Measurements from ENCODE around the gene APP.

The APP gene

DNA sequence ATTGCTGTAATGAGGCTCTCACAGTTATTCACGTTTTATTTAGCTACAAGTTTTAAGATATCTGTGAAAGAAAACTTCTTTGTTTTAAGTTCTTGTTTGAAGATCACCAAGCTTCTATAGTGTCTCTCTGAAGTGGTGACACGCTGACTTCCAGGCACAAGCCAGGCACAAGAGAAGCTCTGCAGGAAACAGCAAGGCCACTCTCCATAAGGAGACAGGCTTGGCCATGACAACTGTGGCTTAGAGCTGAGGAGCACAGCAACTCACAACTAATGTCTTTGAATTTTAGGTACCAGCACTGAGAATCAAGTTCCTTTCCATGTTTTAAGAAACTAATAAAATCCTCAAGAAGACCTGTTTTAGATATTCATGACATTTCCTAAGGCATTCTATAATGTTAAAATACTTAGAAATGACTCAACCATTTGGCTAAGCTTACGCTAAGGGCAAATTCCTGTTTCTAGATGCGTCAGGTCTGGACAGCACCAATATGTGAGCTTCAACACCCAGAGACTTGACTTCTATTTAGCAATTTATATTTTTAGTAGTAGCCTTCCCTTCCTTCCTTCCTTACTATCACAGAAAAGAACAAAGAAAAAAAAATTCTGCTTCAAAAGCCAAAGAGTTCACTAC is 40.2 kb downstream of the APP start:
- intact Hi-C loops (cut with micrococcal nuclease) = no loop called here
- H3K27me3 Mint-ChIP-seq = no peaks in the 10 kb centered on the region
- H3K36me3 Mint-ChIP-seq (ENCODE audit: low read depth) = no peaks in the 10 kb centered on the region
- no peak overlapping the region for H3K27ac Mint-ChIP-seq
- no peak overlapping the region for H3K4me3 Mint-ChIP-seq
- H3K9me3 Mint-ChIP-seq = no peaks in the 10 kb centered on the region
- H3K4me1 Mint-ChIP-seq (ENCODE audit: low read depth) = no peaks in the 10 kb centered on the region

- Mint-ChIP-seq H3K9me3 (no peaks in the 10 kb centered on the region), H3K4me3 (no peak overlapping the region), H3K36me3 (ENCODE audit: low read depth) (no peaks in the 10 kb centered on the region), H3K4me1 (ENCODE audit: low read depth) (peaks cover 4% of the 10 kb centered on the region), H3K27me3 (no peaks in the 10 kb centered on the region), H3K27ac (no peak overlapping the region)
- intact Hi-C loops (cut with micrococcal nuclease) = no loop called here
Observed at GRCh38 chr21:26127918-26128317, 42.7 kb downstream of the APP start.

DNA sequence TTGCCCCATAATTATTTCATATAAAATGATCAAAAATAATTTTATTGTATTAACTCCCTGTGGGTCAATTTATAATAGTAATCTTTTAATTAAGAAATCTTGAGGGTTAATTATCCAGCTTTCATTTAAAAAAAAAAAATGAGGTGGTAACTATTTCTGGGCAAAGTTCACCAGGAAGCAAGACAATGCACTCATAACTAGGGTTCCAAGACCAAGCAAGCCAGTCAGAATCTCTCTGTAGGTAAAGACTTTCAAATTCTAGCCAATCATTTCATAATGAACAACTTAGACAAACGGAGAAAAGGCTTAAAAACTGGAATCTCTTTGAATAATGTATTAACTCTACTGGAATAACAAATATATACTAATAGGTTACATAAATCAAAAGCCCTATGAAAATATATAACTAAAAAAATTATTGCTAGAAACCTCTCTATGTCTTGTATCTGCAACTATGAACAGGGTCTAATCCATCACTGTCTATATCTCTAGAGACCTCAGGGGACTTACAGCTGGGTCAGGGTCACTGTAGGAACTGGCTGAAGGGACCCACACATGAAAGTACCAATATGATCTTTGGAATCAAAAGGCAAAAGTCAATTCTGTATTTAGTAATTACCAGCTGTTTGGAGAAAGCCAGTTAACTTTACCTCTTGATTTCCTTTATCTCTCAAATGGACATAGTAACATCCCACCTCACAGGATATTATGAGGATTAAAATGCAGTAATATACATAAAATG is 43.3 kb downstream of the APP start:
- H3K27ac Mint-ChIP-seq = no peak overlapping the region
- peaks cover 4% of the 10 kb centered on the region for H3K4me1 Mint-ChIP-seq (ENCODE audit: low read depth)
- no peak overlapping the region for H3K4me3 Mint-ChIP-seq
- no peaks in the 10 kb centered on the region for H3K36me3 Mint-ChIP-seq (ENCODE audit: low read depth)
- no peaks in the 10 kb centered on the region for H3K27me3 Mint-ChIP-seq
- H3K9me3 Mint-ChIP-seq = no peaks in the 10 kb centered on the region
- intact Hi-C loops (cut with micrococcal nuclease) = no loop called here

DNA sequence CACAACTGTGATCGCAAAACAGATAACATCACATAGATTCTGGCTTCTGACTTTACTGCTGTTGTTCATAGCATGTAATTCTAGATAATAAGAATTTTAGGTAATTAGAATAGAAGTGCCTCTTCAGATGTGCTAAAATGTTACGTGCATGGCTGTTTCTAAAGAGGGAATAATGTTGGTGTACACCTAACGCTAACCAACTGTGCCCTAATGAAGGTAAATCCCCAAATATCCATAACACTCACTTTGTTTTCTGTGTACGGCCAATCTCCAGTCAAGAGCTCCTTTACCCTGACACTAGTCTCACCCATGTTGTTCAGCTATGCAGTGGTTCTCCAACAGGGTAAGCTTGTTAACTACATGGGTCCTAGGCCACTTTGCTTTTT is 44.4 kb downstream of the APP start:
- no peak overlapping the region for H3K27ac Mint-ChIP-seq

DNA sequence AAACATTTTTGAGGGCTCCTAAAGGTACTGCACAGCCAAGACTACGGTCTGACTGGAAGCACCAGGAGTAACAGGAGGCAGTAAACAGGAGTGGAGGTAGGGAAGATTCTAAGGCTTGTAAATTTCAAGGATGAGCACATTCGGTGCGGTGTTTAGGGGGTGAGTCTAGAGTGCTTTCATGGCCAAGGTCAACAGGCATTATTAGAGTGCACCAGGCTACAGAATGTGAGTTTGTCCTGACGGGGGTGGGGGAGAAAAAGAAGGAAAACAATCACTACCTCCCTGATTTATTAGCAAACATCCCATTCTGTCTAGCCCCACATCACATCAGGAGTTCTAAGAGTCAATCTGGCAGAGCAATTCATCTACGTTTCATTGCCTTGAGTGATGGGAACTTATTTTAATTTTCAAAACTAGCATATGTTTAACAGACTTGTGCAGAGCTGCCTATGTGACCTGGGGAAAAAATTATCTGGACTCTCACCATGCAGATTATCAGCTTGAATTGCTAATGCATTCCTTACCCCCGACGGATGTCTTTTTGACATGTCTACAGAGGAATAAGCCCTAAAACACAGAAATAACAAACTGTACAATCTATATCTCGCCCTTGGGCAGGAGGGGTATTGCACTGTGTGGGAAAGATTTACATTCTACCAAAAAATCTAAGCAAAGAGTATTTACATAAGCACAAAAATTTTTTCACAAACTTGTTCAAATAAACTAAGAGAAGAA is 45.0 kb downstream of the APP start:
- intact Hi-C loops (cut with micrococcal nuclease) = no loop called here
- no peaks in the 10 kb centered on the region for H3K36me3 Mint-ChIP-seq (ENCODE audit: low read depth)
- no peak overlapping the region for H3K4me3 Mint-ChIP-seq
- H3K4me1 Mint-ChIP-seq (ENCODE audit: low read depth) = peaks cover 10% of the 10 kb centered on the region
- no peaks in the 10 kb centered on the region for H3K27me3 Mint-ChIP-seq
- H3K27ac Mint-ChIP-seq = no peak overlapping the region
- H3K9me3 Mint-ChIP-seq = no peaks in the 10 kb centered on the region

More for the DNA sequence above, 44.4 kb downstream of the APP start:
- intact Hi-C loops (cut with micrococcal nuclease) = no loop called here
- Mint-ChIP-seq H3K4me3 (no peak overlapping the region), H3K36me3 (ENCODE audit: low read depth) (no peaks in the 10 kb centered on the region), H3K4me1 (ENCODE audit: low read depth) (peaks cover 4% of the 10 kb centered on the region), H3K9me3 (no peaks in the 10 kb centered on the region), H3K27me3 (no peaks in the 10 kb centered on the region)

GRCh38 chr21:26124896-26125295 is 45.7 kb downstream of the APP start:
- no peaks in the 10 kb centered on the region for H3K36me3 Mint-ChIP-seq (ENCODE audit: low read depth)
- peaks cover 11% of the 10 kb centered on the region for H3K4me1 Mint-ChIP-seq (ENCODE audit: low read depth)
- H3K9me3 Mint-ChIP-seq = no peaks in the 10 kb centered on the region
- intact Hi-C loops (cut with micrococcal nuclease) = no loop called here
- no peak overlapping the region for H3K27ac Mint-ChIP-seq
- H3K4me3 Mint-ChIP-seq = no peak overlapping the region
- H3K27me3 Mint-ChIP-seq = no peaks in the 10 kb centered on the region

DNA sequence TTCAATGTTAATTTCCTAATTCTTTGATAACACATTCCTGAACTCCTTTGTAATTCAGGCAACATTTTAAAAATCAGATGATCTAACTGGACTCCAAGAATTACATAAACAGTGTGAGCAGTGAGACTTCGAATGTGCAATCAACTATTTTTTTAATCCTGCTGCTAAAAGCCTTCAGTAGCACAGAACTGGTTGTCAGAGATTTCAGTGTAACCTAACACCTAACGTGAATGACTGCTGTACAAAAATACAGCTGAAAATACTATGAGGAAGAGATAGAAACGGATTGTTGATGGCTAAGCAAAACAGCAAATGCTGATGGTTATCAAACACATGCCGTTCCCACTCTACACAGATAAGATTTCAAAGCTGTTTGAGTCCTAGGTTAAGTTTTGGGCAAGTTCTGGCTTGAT is 46.1 kb downstream of the APP start:
- no peaks in the 10 kb centered on the region for H3K27me3 Mint-ChIP-seq
- H3K36me3 Mint-ChIP-seq (ENCODE audit: low read depth) = no peaks in the 10 kb centered on the region
- H3K4me1 Mint-ChIP-seq (ENCODE audit: low read depth) = peaks cover 13% of the 10 kb centered on the region
- H3K9me3 Mint-ChIP-seq = no peaks in the 10 kb centered on the region
- H3K4me3 Mint-ChIP-seq = no peak overlapping the region
- intact Hi-C loops (cut with micrococcal nuclease) = no loop called here
- H3K27ac Mint-ChIP-seq = no peak overlapping the region

DNA sequence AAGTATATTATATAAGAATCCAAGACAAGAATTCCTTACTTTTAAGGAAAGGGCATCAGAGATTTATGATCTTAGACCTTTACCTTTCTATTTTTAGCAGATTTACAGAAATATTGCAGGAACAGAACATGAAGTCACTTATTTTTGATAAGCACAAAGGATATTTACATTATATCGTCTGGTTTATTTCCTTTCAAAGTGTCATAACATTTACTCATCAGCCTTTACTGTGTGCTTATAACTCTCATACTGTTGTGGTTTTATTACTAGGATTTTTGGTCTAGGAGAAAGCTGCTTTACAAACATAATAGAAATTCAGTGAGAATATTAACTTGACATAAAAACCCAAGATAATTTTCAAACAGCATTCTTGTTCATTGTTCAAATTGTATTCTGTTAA is 47.6 kb downstream of the APP start:
- Mint-ChIP-seq H3K9me3 (no peaks in the 10 kb centered on the region), H3K4me1 (ENCODE audit: low read depth) (peaks cover 20% of the 10 kb centered on the region), H3K27me3 (no peaks in the 10 kb centered on the region), H3K4me3 (no peak overlapping the region), H3K27ac (no peak overlapping the region), H3K36me3 (ENCODE audit: low read depth) (no peaks in the 10 kb centered on the region)
- intact Hi-C loops (cut with micrococcal nuclease) = no loop called here

DNA sequence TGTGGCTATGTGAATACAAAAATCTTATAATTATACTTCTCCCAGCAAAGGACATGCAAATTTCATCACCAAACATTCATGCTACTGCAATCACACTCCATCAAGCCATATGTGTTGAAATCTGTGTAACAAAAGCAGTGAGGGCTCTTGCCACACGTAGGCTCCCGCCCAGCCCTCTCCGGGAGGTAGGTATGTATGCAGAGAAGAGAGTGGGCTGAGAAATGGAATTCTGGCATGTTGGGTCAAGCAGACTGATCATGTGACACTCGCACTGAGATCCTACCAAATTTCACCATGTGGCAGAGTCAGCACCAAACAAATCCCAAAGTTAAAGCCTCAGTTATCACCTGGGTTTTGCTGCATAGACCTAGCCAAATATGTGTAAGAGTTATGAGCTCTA is 49.7 kb downstream of the APP start:
- intact Hi-C loops (cut with micrococcal nuclease) = no loop called here
- H3K27ac Mint-ChIP-seq = no peak overlapping the region

DNA sequence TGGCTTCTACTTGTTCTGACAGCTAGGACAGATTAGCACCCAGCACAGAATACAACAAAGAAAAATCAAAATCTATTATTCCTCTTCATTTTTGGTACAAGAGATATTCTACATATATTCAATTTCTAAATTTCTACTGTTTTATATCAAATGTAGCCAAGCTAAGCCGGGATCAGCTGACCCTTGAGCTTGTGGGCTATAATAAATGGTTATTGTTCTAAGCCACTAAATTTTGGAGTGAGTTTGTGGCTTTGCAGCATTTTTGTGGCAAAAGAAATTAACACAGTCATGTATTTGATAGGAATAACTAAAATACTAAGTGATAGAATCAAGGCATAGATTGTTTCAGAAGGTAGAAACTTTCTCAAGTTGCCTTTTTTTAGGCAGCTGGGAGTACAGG is 50.7 kb downstream of the APP start:
- Mint-ChIP-seq H3K27me3 (no peaks in the 10 kb centered on the region), H3K27ac (no peak overlapping the region), H3K4me3 (no peak overlapping the region), H3K9me3 (no peaks in the 10 kb centered on the region), H3K36me3 (ENCODE audit: low read depth) (no peaks in the 10 kb centered on the region), H3K4me1 (ENCODE audit: low read depth) (peaks cover 24% of the 10 kb centered on the region)
- intact Hi-C loops (cut with micrococcal nuclease) = no loop called here

More for the DNA sequence above, 49.7 kb downstream of the APP start:
- H3K36me3 Mint-ChIP-seq (ENCODE audit: low read depth) = no peaks in the 10 kb centered on the region
- H3K4me1 Mint-ChIP-seq (ENCODE audit: low read depth) = peaks cover 24% of the 10 kb centered on the region
- no peak overlapping the region for H3K4me3 Mint-ChIP-seq
- H3K9me3 Mint-ChIP-seq = no peaks in the 10 kb centered on the region
- no peaks in the 10 kb centered on the region for H3K27me3 Mint-ChIP-seq

GRCh38 chr21:26118938-26119540 is 51.5 kb downstream of the APP start:
- peaks cover 20% of the 10 kb centered on the region for H3K4me1 Mint-ChIP-seq (ENCODE audit: low read depth)
- no peaks in the 10 kb centered on the region for H3K9me3 Mint-ChIP-seq
- H3K27me3 Mint-ChIP-seq = no peaks in the 10 kb centered on the region
- no peak overlapping the region for H3K27ac Mint-ChIP-seq
- intact Hi-C loops (cut with micrococcal nuclease) = no loop called here
- no peaks in the 10 kb centered on the region for H3K36me3 Mint-ChIP-seq (ENCODE audit: low read depth)
- no peak overlapping the region for H3K4me3 Mint-ChIP-seq

- no peak overlapping the region for H3K4me3 Mint-ChIP-seq
- no peaks in the 10 kb centered on the region for H3K9me3 Mint-ChIP-seq
- H3K36me3 Mint-ChIP-seq (ENCODE audit: low read depth) = no peaks in the 10 kb centered on the region
- H3K27me3 Mint-ChIP-seq = no peaks in the 10 kb centered on the region
- no peak overlapping the region for H3K27ac Mint-ChIP-seq
- peaks cover 20% of the 10 kb centered on the region for H3K4me1 Mint-ChIP-seq (ENCODE audit: low read depth)
- intact Hi-C loops (cut with micrococcal nuclease) = no loop called here
Observed at GRCh38 chr21:26117972-26118367, 52.6 kb downstream of the APP start.

- H3K27ac Mint-ChIP-seq = no peak overlapping the region
- peaks cover 20% of the 10 kb centered on the region for H3K4me1 Mint-ChIP-seq (ENCODE audit: low read depth)
- no peaks in the 10 kb centered on the region for H3K27me3 Mint-ChIP-seq
- intact Hi-C loops (cut with micrococcal nuclease) = no loop called here
- no peak overlapping the region for H3K4me3 Mint-ChIP-seq
- no peaks in the 10 kb centered on the region for H3K9me3 Mint-ChIP-seq
- no peaks in the 10 kb centered on the region for H3K36me3 Mint-ChIP-seq (ENCODE audit: low read depth)
Observed at GRCh38 chr21:26117324-26117971, 53.1 kb downstream of the APP start.
